GM12872 (cell line): ENCODE measurements around the gene PLS1.

Experiments
- TF ChIP-seq, protein P1 (sequence below): IDR thresholded peaks from 3 replicates; pipeline ENCODE4 v1.5.1; 2011; ENCODE audit warnings: low read depth, mild to moderate bottlenecking, low read length, moderate library complexity; ENCODE audit not compliant: insufficient read depth

PLS1 gene

GRCh38 chr3:142623194-142623593 lies 27.0 kb downstream of the PLS1 start:
- TF ChIP-seq, protein P1, sequence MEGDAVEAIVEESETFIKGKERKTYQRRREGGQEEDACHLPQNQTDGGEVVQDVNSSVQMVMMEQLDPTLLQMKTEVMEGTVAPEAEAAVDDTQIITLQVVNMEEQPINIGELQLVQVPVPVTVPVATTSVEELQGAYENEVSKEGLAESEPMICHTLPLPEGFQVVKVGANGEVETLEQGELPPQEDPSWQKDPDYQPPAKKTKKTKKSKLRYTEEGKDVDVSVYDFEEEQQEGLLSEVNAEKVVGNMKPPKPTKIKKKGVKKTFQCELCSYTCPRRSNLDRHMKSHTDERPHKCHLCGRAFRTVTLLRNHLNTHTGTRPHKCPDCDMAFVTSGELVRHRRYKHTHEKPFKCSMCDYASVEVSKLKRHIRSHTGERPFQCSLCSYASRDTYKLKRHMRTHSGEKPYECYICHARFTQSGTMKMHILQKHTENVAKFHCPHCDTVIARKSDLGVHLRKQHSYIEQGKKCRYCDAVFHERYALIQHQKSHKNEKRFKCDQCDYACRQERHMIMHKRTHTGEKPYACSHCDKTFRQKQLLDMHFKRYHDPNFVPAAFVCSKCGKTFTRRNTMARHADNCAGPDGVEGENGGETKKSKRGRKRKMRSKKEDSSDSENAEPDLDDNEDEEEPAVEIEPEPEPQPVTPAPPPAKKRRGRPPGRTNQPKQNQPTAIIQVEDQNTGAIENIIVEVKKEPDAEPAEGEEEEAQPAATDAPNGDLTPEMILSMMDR: no peak

DNA sequence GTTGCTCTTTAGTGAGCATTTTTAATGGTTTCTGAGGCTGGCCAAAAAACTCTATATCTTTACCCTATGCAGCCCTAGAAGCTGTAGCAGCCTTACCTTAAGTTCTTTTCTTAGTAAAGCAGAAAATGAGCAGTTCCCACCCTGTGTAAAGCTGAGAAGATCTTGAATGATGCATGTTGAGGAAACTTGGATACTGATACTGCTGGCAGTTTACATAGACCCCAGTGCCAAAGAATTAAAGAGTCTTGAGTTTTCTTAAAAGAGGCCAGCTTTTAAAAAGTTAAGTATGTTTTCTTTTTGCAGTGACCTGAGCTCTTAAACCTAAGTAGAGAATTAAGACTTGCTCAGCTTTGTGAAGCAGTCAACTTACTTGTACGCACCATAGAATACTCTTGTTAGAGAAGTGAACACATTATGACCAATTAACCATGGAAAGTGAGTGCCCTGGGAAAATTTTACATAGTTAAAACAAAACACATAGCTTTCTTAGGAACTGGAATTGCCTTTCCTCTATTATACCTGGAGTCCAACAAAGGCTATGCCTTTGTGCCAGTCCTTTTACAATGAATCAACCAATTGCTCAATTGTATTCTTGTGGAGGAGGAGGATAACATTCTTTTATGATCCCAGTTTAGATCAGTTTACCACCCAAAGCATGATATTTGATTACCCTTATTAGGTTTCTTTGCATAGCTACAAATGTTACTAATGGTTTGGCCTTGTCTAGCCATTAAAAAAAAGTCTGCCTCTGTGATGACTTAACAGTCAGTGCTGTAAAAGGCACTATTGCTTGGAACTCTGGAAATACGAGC lies 28.4 kb downstream of the PLS1 start:
- TF ChIP-seq, protein P1: no peak

- TF ChIP-seq, protein P1: no peak
Measured at GRCh38 chr3:142625153-142625440, 28.9 kb downstream of the PLS1 start.

- TF ChIP-seq, protein P1: no peak
Measured at GRCh38 chr3:142626971-142627370, 30.8 kb downstream of the PLS1 start.

DNA sequence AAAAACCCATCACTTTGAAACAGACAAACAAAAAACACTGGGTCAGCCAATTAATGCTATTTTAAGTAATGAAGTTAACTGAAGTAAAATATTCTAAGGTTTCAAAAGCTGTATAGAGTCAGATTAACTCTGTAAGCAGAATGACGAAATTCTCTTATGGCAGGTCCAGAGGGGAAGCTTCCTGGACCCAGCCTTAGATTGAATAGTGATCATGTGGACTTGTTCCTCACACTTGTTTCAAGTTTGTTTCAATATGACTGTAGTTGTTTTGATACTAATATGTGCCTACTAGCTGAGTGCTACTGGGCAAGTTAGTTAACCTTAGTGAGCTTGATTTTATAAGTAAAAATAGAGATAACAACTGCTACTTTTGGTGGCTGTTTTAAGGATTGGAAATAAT lies 32.6 kb downstream of the PLS1 start:
- TF ChIP-seq, protein P1: no peak

DNA sequence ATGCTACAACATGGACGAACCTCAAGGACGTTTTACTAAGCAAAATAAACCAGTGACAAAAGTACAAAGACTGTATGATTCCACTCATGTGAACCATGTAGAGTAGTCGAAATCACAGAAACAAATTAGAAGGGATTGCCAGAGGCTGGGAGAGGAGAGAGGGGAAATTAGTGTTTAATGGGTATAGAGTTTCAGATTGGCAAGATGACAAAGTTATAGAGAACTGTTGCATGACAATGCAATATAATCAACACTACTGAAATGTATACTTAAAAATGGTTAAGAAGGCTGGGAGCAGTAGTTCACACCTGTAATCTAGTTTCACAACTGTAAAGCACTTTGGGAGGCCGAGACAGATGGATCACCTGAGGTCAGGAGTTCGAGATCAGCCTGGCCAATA lies 36.9 kb downstream of the PLS1 start:
- TF ChIP-seq, protein P1: no peak

- TF ChIP-seq, protein P1: no peak
Measured at GRCh38 chr3:142636050-142636449, 39.9 kb downstream of the PLS1 start.
